Trophoblast cell (in vitro differentiated cells and primary cell): Measurements from ENCODE around the gene JMJD6.

Experiments used
- DNase-seq, 2 donors: peaks; one replicate each; pipeline ENCODE4 v3.0.0-alpha.2; 2016
- H2AFZ ChIP-seq: 2 replicates; pipeline ENCODE4 v1.6.1; 2013; ENCODE audit warnings: low read length, moderate library complexity, mild to moderate bottlenecking; ENCODE audit not compliant: insufficient read depth, poor library complexity
- H2AK5ac ChIP-seq: 2 replicates; pipeline ENCODE4 v1.6.1; 2013; ENCODE audit warnings: mild to moderate bottlenecking, low read length
- H2BK120ac ChIP-seq: 2 replicates; pipeline ENCODE4 v1.6.1; 2013; ENCODE audit warnings: low read length, mild to moderate bottlenecking, moderate library complexity; ENCODE audit not compliant: insufficient read depth, poor library complexity
- H2BK12ac ChIP-seq: 2 replicates; pipeline ENCODE4 v1.6.1; 2013; ENCODE audit warnings: mild to moderate bottlenecking, low read length, moderate library complexity
- H2BK5ac ChIP-seq: 2 replicates; pipeline ENCODE4 v1.6.1; 2013; ENCODE audit warnings: low read length, low read depth, moderate library complexity, mild to moderate bottlenecking; ENCODE audit not compliant: poor library complexity
- H3K14ac ChIP-seq: 2 replicates; pipeline ENCODE4 v1.6.1; 2013; ENCODE audit warnings: mild to moderate bottlenecking, low read length
- H3K18ac ChIP-seq: 2 replicates; pipeline ENCODE4 v1.6.1; 2013; ENCODE audit warnings: mild to moderate bottlenecking, low read length
- H3K23ac ChIP-seq: 2 replicates; pipeline ENCODE4 v1.6.1; 2013; ENCODE audit warnings: low read length
- H3K27ac ChIP-seq: 2 replicates; pipeline ENCODE4 v1.5.1; 2013; ENCODE audit warnings: low read depth, mild to moderate bottlenecking, inconsistent platforms, low read length, moderate library complexity
- H3K27me3 ChIP-seq: 2 replicates; pipeline ENCODE4 v1.6.1; 2013; ENCODE audit warnings: inconsistent platforms, mild to moderate bottlenecking, low read length, moderate library complexity; ENCODE audit not compliant: insufficient read depth
- H3K36me3 ChIP-seq, 2 experiments: 1 replicate in 1 of 2; 2 replicates in 1 of 2; pipeline ENCODE4 v1.6.1; 2013; ENCODE audit warnings: low read length in 2 of 2, mild to moderate bottlenecking in 2 of 2, moderate library complexity in 1 of 2; ENCODE audit not compliant: insufficient read depth in 2 of 2, control insufficient read depth in 1 of 2
- H3K4ac ChIP-seq: 2 replicates; pipeline ENCODE4 v1.6.1; 2013; ENCODE audit warnings: low read depth, mild to moderate bottlenecking, low read length, moderate library complexity
- H3K4me1 ChIP-seq, 2 experiments: 1 replicate in 1 of 2; 2 replicates in 1 of 2; pipeline ENCODE4 v1.6.1; 2013; ENCODE audit warnings: low read length in 2 of 2, mild to moderate bottlenecking in 2 of 2, moderate library complexity in 1 of 2; ENCODE audit not compliant: insufficient read depth in 2 of 2, control insufficient read depth in 1 of 2
- H3K4me2 ChIP-seq: 2 replicates; pipeline ENCODE4 v1.6.1; 2013; ENCODE audit warnings: inconsistent platforms, mild to moderate bottlenecking, low read length, moderate library complexity
- H3K4me3 ChIP-seq: 2 replicates; pipeline ENCODE4 v1.5.1; 2013; ENCODE audit warnings: mild to moderate bottlenecking, low read depth, low read length, inconsistent platforms
- H3K79me1 ChIP-seq: one replicate; pipeline ENCODE4 v1.6.1; 2013; ENCODE audit warnings: low read length
- H3K79me2 ChIP-seq: 2 replicates; pipeline ENCODE4 v1.6.1; 2013; ENCODE audit warnings: low read length, mild to moderate bottlenecking; ENCODE audit not compliant: control insufficient read depth, insufficient read depth, poor library complexity
- H3K9ac ChIP-seq: 2 replicates; pipeline ENCODE4 v1.6.1; 2013; ENCODE audit warnings: mild to moderate bottlenecking, low read length
- H3K9me3 ChIP-seq: 2 replicates; pipeline ENCODE4 v1.6.1; 2013; ENCODE audit warnings: low read depth, mild to moderate bottlenecking, control low read depth, inconsistent platforms, low read length; ENCODE audit not compliant: insufficient read depth
- H4K12ac ChIP-seq: 2 replicates; pipeline ENCODE4 v1.6.1; 2013; ENCODE audit warnings: low read depth, mild to moderate bottlenecking, low read length, moderate library complexity
- H4K8ac ChIP-seq: 2 replicates; pipeline ENCODE4 v1.6.1; 2013; ENCODE audit warnings: low read depth, mild to moderate bottlenecking, low read length, moderate library complexity
- H4K91ac ChIP-seq: one replicate; pipeline ENCODE4 v1.6.1; 2013; ENCODE audit warnings: low read depth, mild to moderate bottlenecking, low read length, moderate library complexity
- WGBS: extraction: QIAGEN DNeasy Blood & Tissue Kit; methylation state at CpG from one replicate; pipeline ENCODE4 v1.1.7; 2013; ENCODE audit warnings: missing lambda C conversion rate; ENCODE audit not compliant: insufficient read length, insufficient coverage; ENCODE audit errors: extremely low coverage; 5-methylcytosine and 5-hydroxymethylcytosine counted together

Gene JMJD6

GRCh38 chr17:76672892-76673291, 53.5 kb downstream of the JMJD6 start:
- no CpG with 5 or more reads among the region's 3 CpGs for WGBS

GRCh38 chr17:76672270-76672851, 54.0 kb downstream of the JMJD6 start:
- Histone ChIP-seq H3K27ac (peak overlapping the region; percentile 49), H4K8ac (peak overlapping the region; percentile 88), H2AK5ac (no peak overlapping the region), H3K27me3 (no peaks in the 10 kb centered on the region), H2BK120ac (no peak overlapping the region), H2BK5ac (no peak overlapping the region), H2AFZ (peak overlapping the region; percentile 67), H3K14ac (peak overlapping the region; percentile 80), H3K18ac (no peak overlapping the region), H3K4ac (no peak overlapping the region), H3K9ac (no peak overlapping the region), H3K4me3 (peak overlapping the region; percentile 65), H3K79me1 (peaks cover 8% of the 10 kb centered on the region), H3K9me3 (peaks cover 3% of the 10 kb centered on the region), H3K23ac (no peak overlapping the region), H3K4me1 (peaks cover 12 to 13% of the 10 kb centered on the region in 2 experiments), H3K4me2 (peak overlapping the region; percentile 68), H4K12ac (peak overlapping the region; percentile 67), H3K79me2 (peaks cover 2% of the 10 kb centered on the region), H2BK12ac (no peak overlapping the region), H3K36me3 (no peaks in the 10 kb centered on the region), H4K91ac (peak overlapping the region; percentile 48)
- DNase-seq: peak in 1 of 2 donors; percentile 47
- WGBS: no CpG with 5 or more reads among the region's 13 CpGs

More at GRCh38 chr17:76672892-76673291, 53.5 kb downstream of the JMJD6 start:
- Histone ChIP-seq H3K4ac (no peak overlapping the region), H3K79me1 (peaks cover 7% of the 10 kb centered on the region), H4K91ac (no peak overlapping the region), H3K14ac (no peak overlapping the region), H3K9me3 (peaks cover 3% of the 10 kb centered on the region), H3K23ac (no peak overlapping the region), H3K27ac (no peak overlapping the region), H2BK12ac (no peak overlapping the region), H3K9ac (no peak overlapping the region), H3K79me2 (peaks cover 2% of the 10 kb centered on the region), H2BK120ac (no peak overlapping the region), H3K4me1 (peaks cover 9% of the 10 kb centered on the region in 2 experiments), H2BK5ac (no peak overlapping the region), H3K4me2 (no peak overlapping the region), H3K27me3 (no peaks in the 10 kb centered on the region), H3K4me3 (no peak overlapping the region), H2AFZ (no peak overlapping the region), H3K36me3 (no peaks in the 10 kb centered on the region), H2AK5ac (no peak overlapping the region), H4K12ac (no peak overlapping the region), H4K8ac (no peak overlapping the region), H3K18ac (no peak overlapping the region)
- DNase-seq: no peak

- Histone ChIP-seq H3K27me3 (no peaks in the 10 kb centered on the region), H3K18ac (no peak overlapping the region), H2BK12ac (no peak overlapping the region), H3K27ac (peak overlapping the region; percentile 49), H3K4ac (no peak overlapping the region), H4K8ac (peak overlapping the region; percentile 88), H3K79me1 (peaks cover 10% of the 10 kb centered on the region), H3K4me3 (peak overlapping the region; percentile 65), H3K79me2 (peaks cover 2% of the 10 kb centered on the region), H3K23ac (no peak overlapping the region), H2BK120ac (no peak overlapping the region), H2BK5ac (peak overlapping the region; percentile 18), H4K12ac (peak overlapping the region; percentile 67), H3K9me3 (peaks cover 3% of the 10 kb centered on the region), H3K4me1 (peaks cover 13 to 15% of the 10 kb centered on the region in 2 experiments), H3K14ac (peak overlapping the region; percentile 80), H2AK5ac (no peak overlapping the region), H4K91ac (peak overlapping the region; percentile 48), H3K4me2 (peak overlapping the region; percentile 68), H3K9ac (peak overlapping the region; percentile 44), H3K36me3 (no peaks in the 10 kb centered on the region), H2AFZ (peak overlapping the region; percentile 67)
- WGBS: no CpG with 5 or more reads among the region's 19 CpGs
- no peak for DNase-seq
These were observed 54.5 kb downstream of the JMJD6 start for GRCh38 chr17:76671912-76672262.

GRCh38 chr17:76671123-76671911, 55.1 kb downstream of the JMJD6 start:
- Histone ChIP-seq H4K8ac (peak overlapping the region; percentile 71), H3K4me3 (peak overlapping the region; percentile 53), H3K27ac (peak overlapping the region; percentile 70), H2AFZ (peak overlapping the region; percentile 64), H3K4ac (peak overlapping the region; percentile 22), H2AK5ac (no peak overlapping the region), H4K91ac (peak overlapping the region; percentile 65), H3K79me2 (peaks cover 2% of the 10 kb centered on the region), H2BK120ac (peak overlapping the region; percentile 50), H3K79me1 (peaks cover 10% of the 10 kb centered on the region), H3K14ac (peak overlapping the region; percentile 38), H3K4me2 (peak overlapping the region; percentile 68), H3K27me3 (no peaks in the 10 kb centered on the region), H2BK12ac (no peak overlapping the region), H3K4me1 (peaks cover 13 to 15% of the 10 kb centered on the region in 2 experiments), H2BK5ac (peak overlapping the region; percentile 47), H4K12ac (peak overlapping the region; percentile 25), H3K18ac (peak overlapping the region; percentile 26), H3K23ac (no peak overlapping the region), H3K9ac (no peak overlapping the region), H3K36me3 (no peaks in the 10 kb centered on the region), H3K9me3 (peaks cover 2% of the 10 kb centered on the region)
- peak; percentile 99 to 100 for DNase-seq
- WGBS: no CpG with 5 or more reads among the region's 32 CpGs
